Activated CD4-positive, CD25-positive, alpha-beta regulatory T cell treated with anti-CD3 and anti-CD28 coated beads, Interleukin-2, amount 50 U/mL, for 16 hours (primary cell): ENCODE measurements around the gene GOLGA8N.

Source experiments
- DNase-seq: peaks from one replicate; pipeline ENCODE4 v3.0.0-alpha.2; 2020; ENCODE audit warnings: low read depth, low spot score

Gene GOLGA8N

DNA sequence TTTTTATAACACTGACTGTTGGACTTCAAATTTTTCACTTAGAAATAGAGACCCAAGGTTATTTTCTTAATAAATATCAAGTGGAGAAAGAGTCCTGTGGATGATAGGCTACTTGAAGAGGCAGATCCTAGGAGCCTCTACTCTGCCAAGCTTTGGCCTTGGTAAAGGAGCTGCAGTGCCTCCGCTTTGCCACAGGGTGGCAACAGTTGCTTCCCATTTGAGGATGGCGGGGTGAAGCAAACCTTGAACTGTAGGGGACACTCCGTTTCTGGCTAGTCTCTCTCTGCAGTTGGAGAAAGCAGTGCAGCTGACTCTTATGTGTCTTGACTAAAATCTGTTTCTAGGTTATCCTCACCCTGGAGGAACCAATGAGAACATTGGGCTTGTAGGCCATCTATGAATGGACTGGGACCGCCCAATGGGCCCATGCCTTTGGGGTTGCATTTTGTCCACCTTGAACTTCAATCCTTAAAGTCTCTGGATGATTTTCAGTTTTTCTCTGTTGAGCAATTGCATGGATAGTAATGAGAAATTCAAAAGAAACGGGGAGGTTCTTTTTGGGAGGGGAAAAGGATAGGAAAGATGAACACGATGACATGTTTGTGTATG is 58.1 kb downstream of the GOLGA8N start:
- DNase-seq = no peak

DNA sequence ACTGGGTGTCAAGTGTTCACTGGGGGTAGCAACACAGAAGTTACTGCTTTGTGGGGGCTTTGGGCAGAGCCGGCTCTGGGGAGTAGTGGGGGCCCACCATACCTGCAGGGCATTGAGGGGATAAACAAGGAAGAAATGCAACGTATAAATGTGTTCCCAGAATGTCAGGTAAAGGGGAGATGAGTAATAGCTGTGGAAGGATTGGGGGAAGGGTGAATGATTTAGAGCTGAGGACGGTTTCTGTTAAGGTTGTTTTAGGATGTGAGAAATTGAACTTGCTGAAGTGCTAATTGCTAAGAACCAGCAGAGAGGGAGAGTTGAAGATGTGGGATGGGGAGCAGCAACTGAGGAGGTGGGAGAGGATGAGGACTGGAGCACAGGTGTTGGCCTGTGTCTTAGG is 58.9 kb downstream of the GOLGA8N start:
- DNase-seq = no peak

DNA sequence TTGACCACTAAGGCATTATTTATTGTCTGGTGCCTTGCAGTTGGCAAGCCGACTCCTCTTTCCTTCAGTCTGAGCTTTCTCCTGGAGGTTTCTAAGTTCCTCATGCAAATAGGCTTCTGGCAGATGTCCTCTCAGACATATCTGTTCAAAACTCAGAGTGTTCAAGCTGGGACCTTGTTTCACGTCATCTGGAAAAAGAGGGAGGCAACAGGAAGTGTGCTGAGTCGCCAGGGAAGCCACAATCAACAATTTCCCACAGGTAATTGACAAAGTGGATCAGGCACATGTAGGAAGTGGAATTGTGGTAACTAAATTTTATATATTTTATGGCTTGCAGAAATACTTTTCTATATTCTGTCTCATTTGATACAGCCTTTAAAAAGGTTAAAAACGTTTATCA is 62.8 kb downstream of the GOLGA8N start:
- no peak for DNase-seq

DNA sequence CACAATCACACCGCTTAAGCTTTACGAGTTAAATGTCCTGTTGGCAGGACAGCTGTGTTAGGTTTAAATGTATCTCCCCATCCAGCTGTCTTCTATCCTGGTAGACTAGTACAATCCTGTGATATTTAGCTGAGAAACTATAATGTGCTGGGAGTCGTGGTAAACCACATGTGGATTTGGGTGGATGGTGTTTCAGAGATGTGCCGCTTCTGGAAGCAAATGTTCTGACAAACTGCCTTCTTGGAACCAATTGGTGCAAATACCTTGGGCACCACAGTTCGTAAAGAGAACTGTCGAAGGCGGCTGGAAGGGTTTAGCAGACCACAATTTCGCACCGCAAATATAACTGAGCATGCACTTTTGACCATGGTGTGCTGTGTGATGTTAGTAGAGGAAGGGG is 63.2 kb downstream of the GOLGA8N start:
- no peak for DNase-seq
